Endodermal cell (in vitro differentiated cells): Measurements from ENCODE around the gene PPIL1. TPM values are rescaled to one million over a fixed set of nuclear protein-coding genes. Genes with fewer than 3 reads are reported as not detected.
A peak's percentile ranks its signal among the peaks of the same experiment; 100 is the strongest.

Experiments used
- DNase-seq: peaks from one replicate; pipeline ENCODE4 v3.0.0-alpha.2; 2017
- H3K27ac ChIP-seq: 2 replicates; pipeline ENCODE4 v1.5.1; 2013; ENCODE audit warnings: mild to moderate bottlenecking, low read depth, low read length, moderate library complexity
- H3K27me3 ChIP-seq: 2 replicates; pipeline ENCODE4 v1.6.1; 2013; ENCODE audit warnings: mild to moderate bottlenecking, low read length, moderate library complexity; ENCODE audit not compliant: insufficient read depth, control insufficient read depth, poor library complexity, severe bottlenecking
- H3K36me3 ChIP-seq: 2 replicates; pipeline ENCODE4 v1.7.0; 2013; ENCODE audit warnings: mild to moderate bottlenecking, low read length, moderate library complexity; ENCODE audit not compliant: control insufficient read depth, insufficient read depth
- H3K4me1 ChIP-seq: one replicate; pipeline ENCODE4 v1.7.0; 2013; ENCODE audit warnings: low read length; ENCODE audit not compliant: control insufficient read depth, insufficient read depth
- H3K4me3 ChIP-seq: 2 replicates; pipeline ENCODE4 v1.5.1; 2013; ENCODE audit warnings: mild to moderate bottlenecking, low read length, moderate library complexity
- H3K9ac ChIP-seq: 2 replicates; pipeline ENCODE4 v1.6.1; 2013; ENCODE audit warnings: mild to moderate bottlenecking, low read length, moderate library complexity; ENCODE audit not compliant: poor library complexity, severe bottlenecking; ENCODE audit errors: extremely low read depth
- H3K9me3 ChIP-seq: 2 replicates; pipeline ENCODE4 v1.6.1; 2013; ENCODE audit warnings: mild to moderate bottlenecking, low read length, moderate library complexity; ENCODE audit not compliant: control insufficient read depth
- H3K27ac Mint-ChIP-seq: 2 replicates; pipeline ENCODE4 v1.8.0; 2020; ENCODE audit warnings: mixed read lengths
- H3K27me3 Mint-ChIP-seq: 2 replicates; pipeline ENCODE4 v1.8.0; 2021; ENCODE audit warnings: mild to moderate bottlenecking, mixed read lengths; ENCODE audit not compliant: insufficient read depth
- H3K36me3 Mint-ChIP-seq: 2 replicates; pipeline ENCODE4 v1.8.0; 2020; ENCODE audit warnings: low read depth, mixed read lengths
- H3K4me1 Mint-ChIP-seq: 2 replicates; pipeline ENCODE4 v1.8.0; 2020; ENCODE audit warnings: mixed read lengths
- H3K4me3 Mint-ChIP-seq: 2 replicates; pipeline ENCODE4 v1.8.0; 2020; ENCODE audit warnings: mild to moderate bottlenecking, moderate library complexity, mixed read lengths
- H3K9me3 Mint-ChIP-seq: 2 replicates; pipeline ENCODE4 v1.8.0; 2020; ENCODE audit warnings: mild to moderate bottlenecking, mixed read lengths
- CTCF ChIP-seq: fragments of 200-600 bp; sonication (generic); conservative IDR thresholded peaks from 2 replicates; pipeline ENCODE4 v1.5.0; 2021; ENCODE audit warnings: antibody characterized with exemption, mild to moderate bottlenecking
- WGBS, 2 experiments: methylation state at CpG; one replicate each; pipeline versions ENCODE4 v1.1.5 to v1.1.7; 2013; ENCODE audit warnings: missing lambda C conversion rate in 2 of 2, mixed read lengths in 1 of 2; ENCODE audit not compliant: insufficient coverage in 1 of 2, insufficient read length in 1 of 2; 5-methylcytosine and 5-hydroxymethylcytosine counted together
- total RNA-seq, 2 donors: library from RNA; stranded (reverse); fragmentation: NEBNext Ultra II Directional in 1 of 2; extraction: Animal tissue kit (Norgen Biotek cat#: 25700) in 1 of 2; gene quantifications; 2 replicates in 1 of 2; 3 replicates in 1 of 2; pipeline ENCODE4 v1.2.1, GENCODE V29; 2021

Gene PPIL1
- total RNA-seq, 2 donors from 2014 or later, result 36.7 to 53.3 TPM

GRCh38 chr6:36915599-36915998 is 41.0 kb upstream of the PPIL1 start:
- Histone ChIP-seq H3K36me3 (no peaks in the 10 kb centered on the region), H3K4me3 (no peak overlapping the region), H3K9ac (no peak overlapping the region), H3K27ac (no peak overlapping the region), H3K9me3 (no peaks in the 10 kb centered on the region), H3K27me3 (no peaks in the 10 kb centered on the region), H3K4me1 (no peaks in the 10 kb centered on the region)
- Mint-ChIP-seq H3K27me3 (no peaks in the 10 kb centered on the region), H3K4me1 (peaks cover 2% of the 10 kb centered on the region), H3K4me3 (no peak overlapping the region), H3K27ac (no peak overlapping the region), H3K36me3 (peaks cover 4% of the 10 kb centered on the region), H3K9me3 (no peaks in the 10 kb centered on the region)
- WGBS, 2 experiments, result 89 to 100% methylated on average over 3 to 4 of the region's 4 CpGs
- no peak for TF ChIP-seq CTCF
- DNase-seq, result no peak

- TF ChIP-seq CTCF, result peak; percentile 74
- 59 to 65% methylated on average over 10 of the region's 10 CpGs for WGBS, 2 experiments
- no peak overlapping the region for H3K27ac Mint-ChIP-seq
- Histone ChIP-seq H3K4me3 (no peak overlapping the region), H3K27me3 (no peaks in the 10 kb centered on the region), H3K9me3 (no peaks in the 10 kb centered on the region), H3K9ac (no peak overlapping the region), H3K4me1 (no peaks in the 10 kb centered on the region), H3K36me3 (no peaks in the 10 kb centered on the region), H3K27ac (no peak overlapping the region)
- peaks cover 4% of the 10 kb centered on the region for H3K36me3 Mint-ChIP-seq
- H3K27me3 Mint-ChIP-seq, result no peaks in the 10 kb centered on the region
- no peak overlapping the region for H3K4me3 Mint-ChIP-seq
- peak; percentile 91 for DNase-seq
- no peaks in the 10 kb centered on the region for H3K9me3 Mint-ChIP-seq
- H3K4me1 Mint-ChIP-seq, result peaks cover 2% of the 10 kb centered on the region
Observed at GRCh38 chr6:36914227-36914794, 39.7 kb upstream of the PPIL1 start.

- no peak overlapping the region for H3K27ac ChIP-seq
- H3K4me1 ChIP-seq, result no peaks in the 10 kb centered on the region
- no peak overlapping the region for H3K4me3 ChIP-seq
- Mint-ChIP-seq H3K36me3 (peaks cover 4% of the 10 kb centered on the region), H3K27me3 (no peaks in the 10 kb centered on the region), H3K4me1 (peaks cover 2% of the 10 kb centered on the region), H3K9me3 (no peaks in the 10 kb centered on the region), H3K27ac (no peak overlapping the region), H3K4me3 (no peak overlapping the region)
- H3K27me3 ChIP-seq, result no peaks in the 10 kb centered on the region
- no peaks in the 10 kb centered on the region for H3K36me3 ChIP-seq
- DNase-seq, result no peak
- no peak for TF ChIP-seq CTCF
- H3K9ac ChIP-seq, result no peak overlapping the region
- 83 to 100% methylated on average over 1 to 4 of the region's 4 CpGs for WGBS, 2 experiments
- no peaks in the 10 kb centered on the region for H3K9me3 ChIP-seq
Observed at GRCh38 chr6:36913082-36913481, 38.5 kb upstream of the PPIL1 start.
